NOMO-1 treated with dmso at 0.1 percent for 144 hours (cell line): ENCODE measurements around the gene TRAT1.
"Not testable (repeated sequence)": the region's sequence is repeated elsewhere in the genome, so short reads cannot be mapped to it uniquely, and the experiment has no call there.

Source experiments
- DNase-seq: peaks from one replicate; lab custom pipeline; 2025; ENCODE audit not compliant: unreplicated experiment; lab: John Stamatoyannopoulos, UW

The TRAT1 gene, protein sequence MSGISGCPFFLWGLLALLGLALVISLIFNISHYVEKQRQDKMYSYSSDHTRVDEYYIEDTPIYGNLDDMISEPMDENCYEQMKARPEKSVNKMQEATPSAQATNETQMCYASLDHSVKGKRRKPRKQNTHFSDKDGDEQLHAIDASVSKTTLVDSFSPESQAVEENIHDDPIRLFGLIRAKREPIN

DNA sequence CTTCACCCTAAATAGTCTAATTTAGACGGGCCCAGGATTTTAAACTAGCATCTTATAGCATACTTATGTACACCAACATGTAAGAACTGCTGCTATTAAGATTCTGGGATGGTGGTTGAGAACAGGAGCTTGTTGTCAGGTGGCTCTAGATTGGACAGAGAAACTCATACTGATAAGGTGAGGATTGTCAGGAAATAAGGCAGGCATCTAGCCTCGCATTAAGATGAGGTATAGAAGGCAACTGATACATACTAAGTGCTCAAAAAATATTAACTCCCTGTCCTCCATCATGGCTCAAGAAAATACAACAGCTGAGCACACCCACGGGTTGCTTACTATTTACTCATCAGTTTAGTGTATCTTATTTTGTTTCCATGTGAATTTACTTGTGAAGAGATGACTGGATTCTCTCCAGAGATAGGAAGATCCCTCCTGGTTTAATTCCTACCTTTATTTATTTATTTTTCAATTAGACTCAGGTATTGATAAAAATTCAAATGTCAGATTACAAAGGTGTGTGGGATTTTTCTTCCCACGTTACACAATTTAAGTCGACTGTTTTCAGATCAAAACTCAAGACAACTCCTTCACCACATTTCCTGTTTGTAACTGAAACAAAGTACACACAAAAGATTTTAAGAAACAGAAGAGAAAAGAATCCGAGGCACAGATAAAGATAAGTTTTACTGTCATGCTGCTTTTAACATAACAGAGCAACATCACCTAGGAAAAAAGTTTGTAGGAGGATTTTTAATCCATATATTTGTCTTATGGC is at the start of gene TRAT1:
TRAT1 (plus strand) TSS at position 664 of the 775 bp plus-strand sequence. CDS start 142 bp downstream, outside the sequence.
- no peak for DNase-seq

DNA sequence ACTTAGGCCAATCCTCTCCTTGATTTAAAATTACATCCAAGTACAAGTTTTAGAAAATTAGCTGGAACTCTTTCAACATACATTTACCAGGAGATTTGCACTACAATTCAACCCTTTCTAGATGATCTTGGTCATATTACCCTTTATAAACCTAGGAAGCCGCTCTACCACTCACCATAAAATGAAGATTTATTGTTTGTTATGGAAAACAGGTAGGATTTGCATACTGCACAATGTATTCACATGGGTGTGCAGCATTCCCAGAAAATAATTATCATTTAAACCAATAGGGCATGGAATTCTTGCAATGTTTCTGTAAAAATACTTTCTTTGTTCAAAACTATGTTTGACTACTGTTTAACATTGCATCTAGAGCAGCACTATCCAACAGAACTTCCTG is 46.9 kb upstream of the TRAT1 start:
- no peak for DNase-seq

- no peak for DNase-seq
These were observed 43.1 kb upstream of the TRAT1 start for GRCh38 chr3:108779496-108779895.

DNA sequence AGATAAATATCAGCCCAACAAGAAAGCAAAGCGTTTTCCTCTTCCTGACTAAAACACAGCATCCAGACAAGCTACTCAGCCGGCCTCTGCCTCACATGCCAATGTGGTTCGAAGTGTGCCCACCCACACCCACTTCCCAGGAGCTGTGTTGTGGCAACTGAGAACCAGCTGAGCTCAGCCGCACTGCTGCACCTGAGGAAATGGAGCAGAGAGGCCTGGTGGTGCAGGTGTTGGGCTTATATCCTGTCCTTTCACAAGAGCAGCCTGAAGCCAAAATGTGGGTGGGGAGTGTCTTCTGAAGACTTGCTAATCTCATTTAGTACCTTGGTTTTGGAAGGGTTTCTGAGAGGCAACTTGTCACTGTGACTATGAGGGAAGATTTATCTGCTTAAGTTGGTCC is 42.4 kb upstream of the TRAT1 start:
- DNase-seq, result no peak

- DNase-seq, result no peak
These were observed 31.1 kb upstream of the TRAT1 start for GRCh38 chr3:108791473-108791872.

GRCh38 chr3:108804437-108804836 is 18.1 kb upstream of the TRAT1 start:
- DNase-seq, result no peak

GRCh38 chr3:108804966-108805365 is 17.6 kb upstream of the TRAT1 start:
- no peak for DNase-seq

DNA sequence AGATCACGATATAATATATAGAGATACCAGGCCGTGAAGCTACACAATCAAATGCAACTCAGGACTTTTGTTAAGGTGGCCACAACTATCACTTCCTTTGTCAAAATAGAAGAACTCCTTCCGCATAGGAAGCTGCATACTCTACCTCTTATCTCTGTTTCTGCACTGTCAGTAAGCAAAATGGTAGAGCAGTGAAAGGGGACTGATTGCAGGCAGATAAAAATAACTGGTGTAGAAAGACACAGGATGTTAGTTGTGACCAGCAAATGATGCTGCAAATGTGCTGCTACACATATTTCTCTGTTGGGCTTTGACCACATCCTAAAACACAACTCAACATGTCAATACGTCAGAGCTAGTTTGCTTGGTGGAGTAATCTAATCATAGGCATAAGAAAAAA is 16.3 kb upstream of the TRAT1 start:
- DNase-seq, result no peak

- no peak for DNase-seq
These were observed 4.2 kb upstream of the TRAT1 start for GRCh38 chr3:108818404-108818803.

DNA sequence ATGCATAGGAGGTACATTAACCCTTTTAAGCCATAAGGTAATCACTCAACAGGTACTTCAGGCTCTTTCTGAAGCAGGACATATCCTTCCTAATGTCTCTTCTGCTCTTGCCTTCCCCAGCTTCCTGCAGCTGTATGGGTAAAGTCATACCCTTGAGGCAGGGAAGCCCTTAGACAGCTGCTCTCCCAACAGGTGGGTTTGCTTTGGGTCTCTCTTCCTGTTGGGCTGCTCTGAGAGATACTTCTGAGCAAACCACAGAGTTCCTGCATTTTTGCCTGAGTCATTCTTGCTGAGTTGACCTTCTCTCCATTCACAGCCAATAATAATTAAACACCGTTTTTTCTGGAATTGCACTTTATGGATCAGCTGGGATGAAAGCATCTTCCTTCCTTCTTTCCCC is 2.0 kb upstream of the TRAT1 start:
- no peak for DNase-seq

DNA sequence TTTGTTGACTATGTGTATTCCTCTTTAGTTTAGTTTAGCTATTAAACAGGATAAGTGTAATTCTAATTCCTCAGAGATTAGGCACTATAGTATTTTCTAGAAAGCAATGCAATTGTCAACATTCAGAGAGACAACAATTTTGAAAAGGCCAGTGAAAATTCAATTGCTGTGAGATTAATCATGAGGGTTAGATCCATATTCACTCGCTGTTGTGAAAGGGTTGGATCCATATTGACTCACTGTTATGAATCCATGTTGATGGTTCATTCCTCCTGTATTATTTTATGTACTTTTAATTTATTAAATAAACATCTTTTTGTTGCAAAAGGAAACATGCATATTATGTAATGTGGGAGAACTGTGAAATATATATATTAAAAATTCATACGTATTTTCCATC is 641 bp downstream of the TRAT1 start:
- no peak for DNase-seq

DNA sequence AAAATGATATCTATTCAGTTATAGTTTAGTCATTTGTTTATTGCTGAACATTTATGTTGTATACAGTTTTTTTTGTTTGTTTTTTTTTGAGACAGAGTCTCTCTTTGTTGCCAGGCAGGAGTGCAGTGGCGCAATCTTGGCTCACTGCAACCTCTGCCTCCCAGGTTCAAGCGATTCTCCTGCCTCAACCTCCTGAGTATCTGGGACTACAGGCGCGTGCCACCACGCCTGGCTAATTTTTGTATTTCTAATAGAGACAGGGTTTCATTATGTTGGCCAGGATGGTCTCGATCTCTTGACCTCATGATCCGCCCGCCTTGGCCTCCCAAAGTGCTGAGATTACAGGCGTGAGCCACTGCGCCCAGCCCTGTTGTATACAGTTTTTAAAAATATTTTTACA is 1.2 kb downstream of the TRAT1 start:
- not testable (repeated sequence) for DNase-seq

DNA sequence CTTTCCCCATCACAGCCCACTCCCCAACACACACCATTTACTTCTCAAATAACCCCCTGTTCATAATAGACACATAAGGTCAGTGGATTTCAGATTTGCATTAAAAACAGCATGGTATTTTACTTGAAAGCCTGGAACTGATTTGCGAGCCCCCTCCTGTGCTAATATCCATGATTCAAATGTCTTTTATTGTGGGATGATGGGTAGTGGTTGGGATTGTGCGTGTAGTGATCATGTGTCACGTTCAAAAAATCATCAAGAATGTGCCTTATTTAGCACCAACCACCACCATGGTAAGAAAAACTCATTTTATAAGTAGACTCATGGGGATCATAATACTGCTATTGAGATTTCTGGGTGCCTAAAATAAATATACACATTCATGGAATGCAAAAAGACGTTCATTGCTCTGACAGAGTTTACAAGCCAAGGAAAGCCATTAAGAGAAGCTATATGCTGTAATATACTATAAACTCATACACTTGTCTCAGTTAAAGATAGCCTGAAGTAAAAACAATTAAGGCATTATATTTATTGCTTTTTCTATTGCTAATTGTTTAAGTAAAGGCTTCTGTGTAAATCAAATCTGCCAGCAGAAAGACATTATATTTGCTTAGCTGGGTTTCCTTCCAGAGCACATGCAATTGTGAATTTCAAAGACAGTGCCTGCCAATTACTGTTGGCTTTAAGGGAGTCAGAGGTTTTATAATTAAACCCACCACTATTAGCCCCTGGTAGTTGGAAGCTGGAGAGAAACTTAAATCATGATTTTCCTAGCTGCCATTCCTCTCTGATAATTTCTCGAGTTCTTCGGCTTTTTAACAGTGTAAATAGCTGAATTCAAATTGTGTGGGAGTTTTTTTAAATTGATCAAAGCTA is 4.0 kb downstream of the TRAT1 start:
- no peak for DNase-seq

DNA sequence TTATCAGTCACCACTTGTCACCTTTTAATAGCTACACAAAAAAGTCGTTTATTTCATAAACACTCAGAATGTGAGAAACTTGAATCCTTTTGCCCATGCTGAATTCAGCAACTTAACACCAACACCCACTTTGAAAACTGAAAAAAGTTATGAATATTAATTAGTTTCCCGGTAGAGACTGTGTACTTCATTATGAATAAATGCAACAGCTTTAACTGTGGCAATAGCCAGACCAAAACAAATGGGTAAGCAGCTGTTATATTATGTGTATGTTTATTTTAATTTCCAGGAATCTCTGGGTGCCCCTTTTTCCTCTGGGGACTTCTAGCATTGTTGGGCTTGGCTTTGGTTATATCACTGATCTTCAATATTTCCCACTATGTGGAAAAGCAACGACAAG is 7.8 kb downstream of the TRAT1 start:
- DNase-seq, result no peak

GRCh38 chr3:108830991-108831614 is 8.5 kb downstream of the TRAT1 start:
- DNase-seq, result no peak

GRCh38 chr3:108833611-108834010 is 11.0 kb downstream of the TRAT1 start:
- no peak for DNase-seq

DNA sequence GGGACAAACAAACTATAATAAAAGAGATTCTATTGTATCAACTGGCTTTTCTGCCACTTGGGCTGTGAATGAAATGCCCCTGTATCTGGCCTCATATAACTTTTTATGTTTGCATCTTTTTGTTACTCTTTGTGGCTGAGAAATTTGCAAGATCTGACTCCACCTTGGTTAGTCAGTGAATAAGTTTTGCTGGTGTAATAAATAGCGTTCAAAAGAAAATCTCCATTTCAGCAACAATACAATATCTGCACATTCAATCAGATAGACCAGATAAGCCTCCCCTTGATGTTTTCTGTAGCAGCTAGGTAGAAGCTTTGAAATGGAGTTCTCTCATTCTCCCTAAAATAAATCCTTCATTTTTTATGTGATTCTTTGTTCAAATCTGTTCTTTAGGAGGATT is 12.0 kb downstream of the TRAT1 start:
- no peak for DNase-seq

DNA sequence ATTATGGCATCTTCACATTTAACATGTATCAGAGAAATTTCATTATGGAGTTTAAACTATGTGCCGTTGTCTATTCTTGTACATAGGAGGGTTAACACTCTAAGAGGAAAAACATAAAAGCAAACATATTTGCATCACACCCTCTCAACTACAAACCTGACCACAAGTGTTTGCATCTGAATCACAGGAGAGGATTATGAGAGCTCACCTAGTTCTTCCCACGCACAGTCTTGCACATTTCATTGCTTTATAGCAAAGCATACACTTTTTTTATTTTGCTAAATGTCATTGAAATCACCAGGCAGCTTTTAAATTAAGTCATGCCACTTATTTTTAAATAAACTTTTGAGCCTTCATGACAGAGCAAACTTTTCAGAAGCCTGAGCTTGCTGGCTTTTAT is 12.5 kb downstream of the TRAT1 start:
- no peak for DNase-seq

- DNase-seq, result no peak
These were observed 15.8 kb downstream of the TRAT1 start for GRCh38 chr3:108838436-108838835.

DNA sequence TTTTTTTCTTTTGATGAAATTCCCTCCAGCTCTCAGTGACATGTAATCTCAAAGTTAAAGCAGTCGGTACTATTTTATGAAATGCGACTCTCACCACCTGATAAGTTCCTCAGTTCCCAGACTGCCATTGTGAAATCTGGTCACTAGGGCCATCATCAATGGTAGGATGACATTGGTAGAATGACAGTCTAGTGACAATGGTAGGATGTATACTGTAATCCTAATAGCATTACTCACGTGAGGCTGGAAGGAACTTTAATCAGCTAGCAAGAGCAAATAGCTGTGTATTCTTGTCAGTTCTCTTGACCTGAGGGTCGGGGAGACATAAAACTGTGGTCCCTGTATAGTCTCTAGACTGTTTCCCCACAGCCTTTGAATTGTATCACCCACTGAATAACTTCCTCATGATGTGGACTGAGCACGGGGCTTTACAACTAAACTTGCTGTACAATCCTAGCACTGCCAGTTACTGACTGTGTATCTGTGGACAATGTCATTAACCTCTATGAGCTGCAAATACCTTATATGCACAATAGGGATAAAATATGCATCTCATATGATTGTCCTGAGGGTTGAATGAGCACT is 23.2 kb downstream of the TRAT1 start:
- DNase-seq, result no peak

GRCh38 chr3:108847187-108847586 is 24.6 kb downstream of the TRAT1 start:
- DNase-seq, result no peak
